ENCODE data around the gene SNRPD1.
"Not testable (repeated sequence)": the region's sequence is repeated elsewhere in the genome, so short reads cannot be mapped to it uniquely, and the experiment has no call there.

SNRPD1 gene

DNA sequence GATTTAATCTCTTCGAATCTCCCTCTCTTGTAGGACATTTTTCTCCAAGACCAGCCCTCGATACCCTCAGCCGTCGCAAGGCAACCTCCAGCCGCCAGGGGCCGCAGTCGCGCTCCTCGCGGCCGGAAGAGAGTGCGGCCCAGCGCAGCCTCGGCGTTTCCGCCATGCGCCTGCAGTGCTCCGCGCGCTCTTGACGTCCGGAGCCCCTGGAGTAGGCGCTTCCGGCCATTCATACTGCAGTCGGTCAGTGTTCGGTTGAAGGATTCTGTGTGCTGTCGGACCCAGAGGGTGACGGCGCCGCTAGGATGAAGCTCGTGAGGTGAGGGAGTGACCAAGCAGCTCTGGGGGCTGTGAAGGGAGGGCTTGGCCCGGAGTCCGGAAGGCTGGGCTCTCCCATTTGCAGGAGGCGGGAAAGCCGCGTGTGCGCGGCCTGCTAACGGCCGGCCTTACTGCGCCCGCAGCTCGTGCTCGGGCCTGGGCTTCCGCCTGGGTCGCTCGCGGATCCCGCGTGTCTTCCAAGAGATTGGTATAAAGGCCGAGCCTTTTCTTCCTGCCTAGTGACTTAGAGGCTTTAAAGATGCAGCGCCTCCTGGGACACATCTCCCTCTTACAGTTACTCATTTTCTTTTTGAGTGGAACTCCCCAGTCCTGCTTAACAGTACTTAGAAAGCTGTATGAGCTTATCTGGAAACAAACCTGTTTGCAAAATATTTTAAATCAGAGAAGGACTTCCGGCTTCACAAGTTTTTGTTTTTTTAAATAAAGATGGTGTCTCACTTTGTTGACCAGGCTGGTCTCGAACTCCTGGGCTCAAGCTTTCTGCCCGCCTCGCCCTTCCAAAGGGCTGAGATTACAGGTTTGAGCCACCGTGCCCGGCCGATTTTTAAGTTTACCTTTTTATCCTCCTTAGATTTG, at the start of gene SNRPD1:
TSS of gene SNRPD1 (plus strand) at position 190 of the 915 bp plus-strand sequence. CDS start at position 306, 116 bp downstream.
- DNase-seq (ENCODE audit: low spot score): peak; percentile 85

DNA sequence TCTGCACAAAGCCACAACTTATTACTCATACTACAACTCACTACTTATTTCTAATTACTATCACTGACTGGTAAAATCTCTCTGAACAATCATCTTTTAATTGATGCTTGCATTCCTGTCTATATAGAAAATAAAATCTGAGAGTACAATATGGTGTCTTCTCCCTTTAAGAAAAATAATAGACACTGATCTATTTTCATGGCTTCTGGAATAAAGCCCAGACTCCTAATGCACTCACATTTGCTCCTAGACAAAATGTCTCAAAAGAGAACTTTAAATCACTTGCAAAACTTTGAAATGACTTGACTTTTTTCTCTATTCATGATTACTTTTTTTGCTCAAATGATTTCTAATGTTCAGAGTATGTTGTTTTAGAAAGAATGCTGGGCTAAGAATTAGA, 40.3 kb upstream of the SNRPD1 start:
- no peak for DNase-seq (ENCODE audit: low spot score)

GRCh38 chr18:21575656-21576055, 36.5 kb upstream of the SNRPD1 start:
- no peak for DNase-seq (ENCODE audit: low spot score)

GRCh38 chr18:21584391-21584790, 27.7 kb upstream of the SNRPD1 start:
- DNase-seq (ENCODE audit: low spot score): no peak

DNA sequence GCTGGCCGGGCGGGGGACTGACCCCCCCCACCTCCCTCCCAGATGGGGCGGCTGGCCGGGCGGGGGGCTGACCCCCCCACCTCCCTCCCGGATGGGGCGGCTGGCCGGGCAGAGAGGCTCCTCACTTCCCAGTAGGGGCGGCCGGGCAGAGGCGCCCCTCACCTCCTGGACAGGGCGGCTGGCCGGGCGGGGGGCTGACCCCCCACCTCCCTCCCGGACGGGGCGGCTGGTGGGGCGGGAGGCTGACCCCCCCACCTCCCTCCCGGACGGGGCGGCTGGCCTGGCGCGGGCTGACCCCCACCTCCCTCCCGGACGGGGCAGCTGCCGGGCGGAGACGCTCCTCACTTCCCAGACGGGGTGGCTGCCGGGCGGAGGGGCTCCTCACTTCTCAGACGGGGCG, 19.8 kb upstream of the SNRPD1 start:
- DNase-seq (ENCODE audit: low spot score): not testable (repeated sequence)

GRCh38 chr18:21593540-21594257, 18.4 kb upstream of the SNRPD1 start:
- no peak for DNase-seq (ENCODE audit: low spot score)

GRCh38 chr18:21597620-21598019, 14.5 kb upstream of the SNRPD1 start:
- no peak for DNase-seq (ENCODE audit: low spot score)

DNA sequence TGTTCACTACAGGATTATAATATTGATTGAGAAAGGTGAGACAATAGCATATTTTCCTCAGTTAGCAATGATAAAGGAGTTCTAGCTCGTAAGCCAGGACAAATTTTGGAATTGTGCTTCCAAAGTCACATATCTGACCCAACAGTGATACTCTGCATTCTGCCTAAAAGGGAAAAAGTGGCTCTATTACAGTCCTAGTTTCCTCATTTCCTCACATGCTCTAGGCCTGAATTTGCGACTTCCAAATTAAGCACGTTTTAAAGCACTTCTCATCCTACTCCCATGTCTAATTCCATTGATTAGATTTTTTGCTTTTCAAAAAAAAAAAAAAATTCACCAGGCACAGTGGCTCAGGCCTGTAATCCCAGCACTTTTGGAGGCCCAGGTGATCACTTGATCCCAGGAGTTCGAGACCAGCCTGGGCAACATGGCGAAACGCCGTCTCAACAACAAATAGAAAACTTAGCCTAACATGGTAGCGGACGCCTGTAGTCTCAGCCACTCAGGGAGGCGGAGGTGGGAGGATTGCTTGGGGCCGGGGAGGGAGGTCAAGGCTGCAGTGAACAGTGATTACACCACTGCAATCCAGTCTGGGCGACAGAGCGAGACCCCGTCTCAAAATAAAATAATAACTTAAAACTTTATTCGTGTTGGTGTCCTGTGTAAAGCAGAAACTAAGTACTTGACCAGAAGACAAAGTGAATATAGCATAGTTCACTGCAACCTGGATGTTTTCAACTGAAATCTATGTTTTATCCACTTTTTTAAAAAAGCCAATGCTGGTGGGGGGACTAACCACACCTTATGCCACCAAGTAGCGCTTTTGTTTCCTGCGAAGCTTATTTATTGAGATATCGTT, 13.2 kb upstream of the SNRPD1 start:
- DNase-seq (ENCODE audit: low spot score): no peak

- no peak for DNase-seq (ENCODE audit: low spot score)
Observed at GRCh38 chr18:21599585-21600525, 12.3 kb upstream of the SNRPD1 start.

GRCh38 chr18:21600526-21601410, 11.3 kb upstream of the SNRPD1 start, which contains the start of gene ESCO1:
ESCO1 (minus strand) TSS chr18:21600704; CDS start chr18:21574843, 25,861 bp downstream.
- DNase-seq (ENCODE audit: low spot score): peak; percentile 90

GRCh38 chr18:21602299-21602587, 9.9 kb upstream of the SNRPD1 start:
- no peak for DNase-seq (ENCODE audit: low spot score)

DNA sequence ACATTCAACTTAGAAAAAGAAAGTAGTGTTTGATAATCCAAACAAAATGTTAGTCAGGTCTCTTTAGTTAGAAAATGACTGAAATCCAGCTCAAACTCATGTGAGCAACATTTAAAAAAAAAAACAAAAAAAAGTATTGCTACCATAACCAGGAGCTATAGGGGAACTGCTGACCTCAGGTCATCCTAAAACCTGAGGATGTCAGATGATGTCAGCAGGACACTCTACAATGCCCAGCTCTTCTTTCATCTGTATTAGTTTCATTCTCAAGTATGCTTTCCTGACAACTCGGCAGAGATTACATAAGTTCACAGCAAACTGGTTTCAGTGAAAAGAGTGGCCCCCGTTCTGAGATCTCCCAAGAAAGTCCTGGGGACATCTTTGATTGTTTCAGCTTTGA, 7.4 kb upstream of the SNRPD1 start:
- no peak for DNase-seq (ENCODE audit: low spot score)

DNA sequence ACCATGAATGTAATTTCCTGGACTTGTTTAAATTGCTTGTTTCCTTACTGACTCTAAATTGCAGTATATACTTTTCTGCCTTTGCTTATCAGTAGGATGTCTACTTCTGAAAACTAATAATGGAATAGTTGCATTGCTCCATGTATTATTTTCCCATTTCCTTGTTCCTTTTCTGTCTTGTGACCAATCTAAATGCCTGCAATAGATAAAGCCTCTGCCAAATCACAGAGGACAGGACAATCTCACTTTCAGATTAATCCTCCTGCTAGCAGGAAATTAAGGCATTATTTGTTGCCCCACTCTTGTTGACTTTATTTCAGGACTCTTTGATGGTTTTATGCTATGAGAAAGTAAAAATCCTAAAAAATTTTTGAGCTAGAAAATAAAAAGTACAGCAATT, 6.9 kb upstream of the SNRPD1 start:
- no peak for DNase-seq (ENCODE audit: low spot score)

DNA sequence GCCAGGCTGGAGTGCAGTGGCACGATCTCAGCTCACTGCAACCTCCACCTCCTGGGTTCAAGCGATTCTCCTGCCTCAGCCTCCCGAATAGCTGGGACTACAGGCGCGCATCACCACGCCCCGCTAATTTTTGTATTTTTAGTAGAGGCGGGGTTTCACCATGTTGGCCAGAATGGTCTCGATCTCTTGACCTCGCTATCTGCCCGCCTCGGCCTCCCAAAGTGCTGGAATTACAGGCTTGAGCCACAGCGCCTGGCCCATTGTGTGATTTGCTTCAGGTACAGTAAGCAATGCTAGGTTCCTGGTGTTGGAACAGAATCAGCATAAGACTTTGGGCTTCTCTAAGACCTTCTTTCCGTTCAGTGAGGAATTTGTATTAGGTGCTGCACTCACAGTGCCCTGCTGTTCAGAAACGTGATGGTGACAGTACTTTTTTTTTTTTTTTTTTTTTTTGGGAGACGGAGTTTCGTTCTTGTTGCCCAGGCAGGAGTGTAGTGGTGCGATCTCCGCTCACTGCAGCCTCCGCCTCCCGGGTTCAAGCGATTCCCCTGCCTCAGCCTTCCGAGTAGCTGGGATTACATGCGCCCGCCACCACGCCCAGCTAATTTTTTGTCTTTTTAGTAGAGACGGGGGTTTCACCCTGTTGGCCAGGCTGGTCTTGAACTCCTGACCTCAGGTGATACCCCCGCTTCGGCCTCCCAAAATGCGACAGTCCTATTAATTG, 551 bp upstream of the SNRPD1 start:
- not testable (repeated sequence) for DNase-seq (ENCODE audit: low spot score)

DNA sequence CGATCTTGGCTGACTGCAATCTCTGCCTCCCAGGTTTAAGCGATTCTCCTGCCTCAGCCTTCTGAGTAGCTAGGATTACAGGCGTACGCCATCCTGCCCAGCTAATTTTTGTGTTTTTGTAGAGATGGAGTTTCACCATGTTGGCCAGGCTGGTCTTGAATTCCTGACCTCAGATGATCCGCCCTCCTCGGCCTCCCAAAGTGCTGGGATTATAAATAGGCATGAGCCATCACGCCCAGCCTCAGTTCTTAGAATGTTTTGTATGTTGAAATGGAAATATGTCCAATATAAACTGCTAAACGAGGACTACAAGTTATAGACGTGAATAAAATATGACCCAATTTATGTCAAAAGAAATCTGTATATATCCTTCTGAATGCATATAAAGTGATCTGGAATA, 9.5 kb downstream of the SNRPD1 start:
- not testable (repeated sequence) for DNase-seq (ENCODE audit: low spot score)

- DNase-seq (ENCODE audit: low spot score): no peak
Observed at GRCh38 chr18:21629089-21629832, 17.1 kb downstream of the SNRPD1 start.

- no peak for DNase-seq (ENCODE audit: low spot score)
Observed at GRCh38 chr18:21632393-21632792, 20.3 kb downstream of the SNRPD1 start.

DNA sequence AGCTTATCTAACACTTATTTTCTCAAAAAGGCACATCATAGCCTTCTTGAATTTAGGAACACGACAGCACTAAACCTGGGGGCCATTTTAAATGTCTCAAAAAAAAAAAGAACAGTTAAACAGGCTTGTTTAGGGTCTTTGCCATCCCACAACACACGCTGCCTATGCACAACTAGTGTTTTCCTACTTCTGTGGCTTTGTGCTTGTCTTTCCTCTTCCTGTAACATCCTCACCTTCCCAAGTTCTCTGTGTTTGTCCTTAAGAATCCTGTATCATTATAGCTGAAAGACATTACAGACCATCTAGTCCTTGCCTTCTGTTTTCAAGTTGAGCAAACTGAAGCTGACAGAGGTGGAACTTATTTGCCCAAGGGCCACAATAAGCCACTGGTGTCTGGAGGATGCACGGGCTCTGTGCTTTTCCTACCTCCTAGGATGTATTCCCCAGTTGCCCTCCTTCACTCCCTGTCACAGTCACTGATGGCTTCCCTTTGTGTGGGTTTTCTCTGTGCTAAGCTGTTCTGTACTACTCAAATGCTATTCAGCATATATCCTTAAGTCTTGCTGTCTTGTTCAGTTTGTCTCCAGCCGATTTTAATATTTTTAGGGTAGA, 22.6 kb downstream of the SNRPD1 start:
- DNase-seq (ENCODE audit: low spot score): no peak

Data from COLO829 (cell line).